ENCODE measurements around the gene ZNF416.
A peak's percentile ranks its signal among the peaks of the same experiment; 100 is the strongest.

ZNF416 gene

GRCh38 chr19:57527136-57527881 is 51.4 kb downstream of the ZNF416 start, which contains the start of gene ZNF549:
TSS of gene ZNF549 (plus strand) at chr19:57527356. CDS start at chr19:57527574, 218 bp downstream.
- FAIRE-seq (peak; percentile 16), DNase-seq (ENCODE audit: insufficient read length, low spot score) (peak; percentile 92)
- TF ChIP-seq CTCF (IDR thresholded peaks at IDR 0.05; ENCODE audit: insufficient read depth, missing control alignments): no peak

Measured in D721Med (cell line).